Measurements from ENCODE around the gene PRKAA2.

PRKAA2 gene

GRCh38 chr1:56655991-56656613, 11.0 kb downstream of the PRKAA2 start:
- DNase-seq: no peak

DNA sequence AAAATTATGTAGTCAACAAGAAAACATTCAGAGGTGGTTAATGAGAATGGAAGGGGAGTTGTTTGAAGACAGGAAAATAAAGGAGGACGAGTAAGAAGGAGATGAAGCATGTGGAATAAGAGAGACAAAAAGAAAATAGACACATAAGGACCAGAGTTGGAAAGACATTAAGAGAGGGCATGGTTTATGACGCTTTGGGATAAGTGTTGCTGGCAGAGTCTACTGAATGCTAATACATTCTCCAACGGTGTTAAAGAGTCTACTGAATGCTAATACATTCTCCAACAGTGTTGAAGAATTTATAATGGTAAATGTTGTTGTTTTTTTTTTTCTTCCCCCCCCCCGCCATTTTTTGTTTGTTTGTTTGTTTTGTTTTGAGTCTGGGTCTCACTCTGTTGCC, 13.1 kb downstream of the PRKAA2 start:
- no peak for DNase-seq

DNA sequence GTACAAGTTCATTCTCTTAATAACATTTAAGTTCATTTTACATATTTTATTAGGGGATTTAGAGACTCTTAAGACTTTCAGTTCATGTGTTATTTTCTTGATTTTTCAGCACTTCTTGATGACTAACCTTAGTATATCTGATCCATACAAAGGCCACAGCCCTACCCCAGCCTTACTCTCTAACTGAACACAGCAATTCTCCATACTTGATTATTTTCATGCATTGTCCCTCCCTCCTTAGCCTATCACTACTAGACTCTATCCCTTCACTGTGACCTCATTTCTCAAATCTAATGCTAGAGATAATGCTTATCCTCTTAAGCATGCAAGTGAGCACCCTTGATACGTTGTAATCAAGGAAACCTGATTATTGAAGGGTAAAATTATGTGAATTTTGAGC, 15.2 kb downstream of the PRKAA2 start:
- no peak for DNase-seq

GRCh38 chr1:56663846-56664245, 18.7 kb downstream of the PRKAA2 start:
- no peak for DNase-seq

- no peak for DNase-seq
Observed at GRCh38 chr1:56665384-56665783, 20.3 kb downstream of the PRKAA2 start.

GRCh38 chr1:56666112-56666608, 21.0 kb downstream of the PRKAA2 start:
- DNase-seq: no peak

DNA sequence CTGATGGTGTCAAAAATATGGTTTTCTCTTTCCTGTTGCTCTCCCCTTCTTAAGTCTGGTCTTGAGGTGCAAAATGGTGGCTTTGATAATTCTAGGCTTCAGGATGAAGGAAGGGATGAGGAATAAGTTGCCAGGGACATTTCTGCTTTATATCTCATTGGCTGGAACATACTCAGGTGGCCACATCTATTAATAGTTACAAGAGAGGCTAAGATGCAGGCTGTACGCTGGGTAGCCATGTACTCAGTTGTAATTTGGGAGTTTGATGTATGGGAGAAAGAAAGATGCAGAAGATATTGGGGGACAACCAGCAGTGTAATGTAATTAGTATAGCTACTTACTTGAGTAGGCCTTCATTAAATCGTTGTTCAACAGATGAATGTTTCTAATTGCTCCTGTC, 25.2 kb downstream of the PRKAA2 start:
- no peak for DNase-seq

- DNase-seq: no peak
Observed at GRCh38 chr1:56671085-56671484, 26.0 kb downstream of the PRKAA2 start.

DNA sequence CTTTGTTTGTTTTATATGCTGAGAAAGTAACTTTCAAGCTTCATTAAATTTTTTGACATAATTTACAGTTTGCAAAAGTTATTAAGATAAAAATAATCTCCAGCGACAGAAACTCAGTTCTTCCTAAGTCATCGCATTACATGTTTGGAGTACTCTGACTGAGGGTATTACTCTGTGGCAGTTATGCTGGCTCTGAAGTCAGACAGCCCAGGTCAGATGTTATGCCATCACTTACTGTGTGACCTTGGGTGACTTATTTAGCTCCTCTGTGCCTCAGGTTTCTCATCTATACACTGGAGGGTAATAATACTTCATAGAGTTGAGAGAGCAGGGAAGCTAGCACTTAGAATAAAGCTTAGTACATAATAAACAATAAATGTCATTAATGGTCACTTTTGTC, 26.4 kb downstream of the PRKAA2 start:
- no peak for DNase-seq

- no peak for DNase-seq
Observed at GRCh38 chr1:56672579-56672978, 27.5 kb downstream of the PRKAA2 start.

DNA sequence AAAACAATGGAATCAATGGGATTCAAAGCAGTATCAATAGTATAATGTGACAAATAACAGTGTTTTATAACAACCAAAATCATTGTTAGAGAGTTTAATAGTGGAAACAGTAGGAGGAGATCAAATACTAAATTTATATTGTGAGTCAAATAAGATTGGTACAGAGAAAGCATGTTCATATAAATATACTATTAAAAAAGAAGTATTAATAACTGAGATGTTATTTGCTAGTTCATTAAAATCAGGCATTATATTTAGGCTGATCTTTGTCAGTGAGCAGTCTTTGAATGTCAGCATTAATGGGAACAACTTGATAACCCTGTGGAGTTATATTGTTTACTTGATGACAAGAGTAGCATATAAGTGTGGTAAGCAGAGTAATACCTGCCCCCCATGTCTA, 30.6 kb downstream of the PRKAA2 start:
- no peak for DNase-seq

DNA sequence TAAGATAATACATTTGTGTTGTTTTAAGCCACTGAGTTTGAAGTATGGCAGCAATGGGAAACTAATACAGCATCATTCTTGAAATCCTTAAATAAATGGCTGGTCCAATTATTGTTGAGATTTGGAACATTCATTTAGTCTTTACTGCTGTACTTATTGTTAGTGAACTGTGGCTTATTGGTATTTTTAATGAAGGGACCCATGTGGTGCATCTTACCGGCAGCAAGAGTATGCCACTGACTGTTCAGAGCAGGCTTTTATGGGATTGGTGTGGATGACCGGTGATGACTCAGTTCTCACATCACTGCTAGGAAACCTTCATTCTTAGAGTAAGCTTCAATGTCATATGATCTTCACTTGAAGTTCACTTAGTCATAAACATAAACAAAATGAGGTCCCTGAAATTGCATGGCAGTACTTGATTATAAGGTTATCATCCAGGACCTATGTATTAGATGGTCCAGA, 31.5 kb downstream of the PRKAA2 start:
- DNase-seq: no peak

DNA sequence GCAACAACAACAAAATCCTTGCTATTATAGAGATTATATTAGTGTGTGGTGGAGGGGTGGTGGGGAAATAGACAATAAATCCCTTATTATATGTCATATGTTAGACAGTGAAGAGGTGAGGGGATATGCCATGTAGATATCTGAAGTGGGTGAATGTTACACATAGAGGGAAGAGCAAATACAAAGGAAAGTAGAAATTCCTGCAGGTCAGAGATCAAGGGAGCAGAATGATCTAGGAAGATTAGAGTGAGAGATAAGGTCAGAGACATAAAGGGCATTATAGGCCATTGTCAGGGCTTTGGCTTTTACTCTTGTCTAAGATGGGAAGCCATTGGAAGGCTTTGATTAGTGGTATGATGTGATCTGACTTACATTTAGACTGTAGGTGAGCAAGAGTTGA, 38.5 kb downstream of the PRKAA2 start:
- no peak for DNase-seq

DNA sequence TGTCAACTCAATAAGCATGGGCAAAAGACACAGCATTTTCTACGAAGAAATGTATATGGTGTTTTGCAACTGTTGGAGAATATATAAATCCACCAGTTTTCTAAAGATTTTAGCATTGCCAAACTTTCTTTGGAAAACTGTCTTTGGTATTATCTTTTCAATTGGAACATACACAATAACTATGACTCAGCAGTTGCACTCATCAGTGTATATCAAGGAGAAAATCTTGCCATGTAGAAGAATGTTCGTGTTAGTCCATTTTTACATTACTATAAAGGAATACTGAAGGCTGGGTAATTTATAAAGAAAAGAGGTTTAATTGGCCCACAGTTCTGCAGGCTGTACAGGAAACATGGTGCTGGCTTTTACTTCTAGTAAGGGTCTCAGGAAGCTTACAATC, 41.1 kb downstream of the PRKAA2 start:
- no peak for DNase-seq

DNA sequence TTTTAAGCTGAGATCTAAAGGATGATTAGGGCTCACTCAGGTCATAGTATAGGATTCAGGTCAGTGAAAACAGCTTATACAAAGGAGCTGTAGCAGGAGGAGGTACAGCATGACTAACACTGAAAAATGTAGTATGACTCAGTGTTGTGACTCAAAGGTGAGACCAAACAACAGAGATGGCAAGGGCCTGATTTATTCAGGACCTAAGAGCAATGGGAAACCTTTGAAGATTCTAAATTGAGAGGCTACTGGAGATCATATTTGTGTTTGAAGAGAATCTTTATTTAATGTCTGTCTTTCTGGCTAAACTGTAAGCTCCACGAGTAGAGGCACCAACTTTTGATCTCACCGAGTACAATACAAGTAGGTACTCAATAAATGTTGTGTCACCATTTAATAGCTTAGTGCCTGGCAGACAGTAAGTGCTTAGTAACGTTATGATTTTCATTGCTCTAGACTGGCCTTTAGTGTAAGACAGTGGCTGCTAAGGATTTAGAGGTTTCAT, 43.5 kb downstream of the PRKAA2 start:
- DNase-seq: no peak

- no peak for DNase-seq
Observed at GRCh38 chr1:56696663-56697062, 51.5 kb downstream of the PRKAA2 start.

DNA sequence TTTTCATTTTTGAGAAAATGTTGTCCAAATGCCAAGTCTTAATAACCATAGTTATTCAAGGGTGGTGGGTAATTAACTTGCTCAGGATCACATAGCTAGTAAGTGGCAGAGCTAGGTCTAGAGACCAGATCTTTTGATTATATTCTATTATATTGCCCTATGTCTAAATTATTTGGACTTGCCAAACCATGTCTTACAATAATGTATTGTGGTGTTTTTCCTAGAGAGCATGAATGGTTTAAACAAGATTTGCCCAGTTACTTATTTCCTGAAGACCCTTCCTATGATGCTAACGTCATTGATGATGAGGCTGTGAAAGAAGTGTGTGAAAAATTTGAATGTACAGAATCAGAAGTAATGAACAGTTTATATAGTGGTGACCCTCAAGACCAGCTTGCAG, 58.6 kb downstream of the PRKAA2 start:
- DNase-seq: no peak

- DNase-seq: no peak
Observed at GRCh38 chr1:56707379-56707778, 62.3 kb downstream of the PRKAA2 start.

- peak; percentile 70 for DNase-seq
Observed at GRCh38 chr1:56709269-56709880, 64.3 kb downstream of the PRKAA2 start.

- DNase-seq: no peak
Observed at GRCh38 chr1:56709995-56710394, 64.9 kb downstream of the PRKAA2 start.

GRCh38 chr1:56710646-56711045, 65.5 kb downstream of the PRKAA2 start:
- no peak for DNase-seq

GRCh38 chr1:56712150-56712549, 67.0 kb downstream of the PRKAA2 start:
- DNase-seq: no peak

- no peak for DNase-seq
Observed at GRCh38 chr1:56713112-56713511, 68.0 kb downstream of the PRKAA2 start.

DNA sequence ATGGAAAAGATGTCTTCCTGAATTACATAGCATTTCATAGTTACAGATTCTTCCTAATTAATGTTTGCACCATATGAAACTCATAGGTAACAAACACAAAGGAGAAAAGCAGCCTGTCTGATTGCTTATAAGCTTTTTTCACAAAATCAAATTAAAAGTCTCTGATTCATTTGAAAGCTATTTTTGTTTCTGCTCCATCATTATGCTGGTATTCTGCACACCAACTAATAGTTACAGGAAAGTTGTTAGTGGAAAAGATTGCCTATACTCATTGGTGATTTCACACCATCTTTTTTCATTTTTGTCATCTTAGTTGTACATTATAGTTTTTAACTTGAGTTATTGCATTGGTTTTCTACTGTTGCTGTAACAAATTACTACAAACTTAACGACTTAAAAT, 70.0 kb downstream of the PRKAA2 start:
- no peak for DNase-seq

GRCh38 chr1:56719171-56719570, 74.1 kb downstream of the PRKAA2 start:
- peak; percentile 55 for DNase-seq
